ENCODE results near the gene APC. TPM values are rescaled to one million over a fixed set of nuclear protein-coding genes. Genes with fewer than 3 reads are reported as not detected.
"Not testable (repeated sequence)": the region's sequence is repeated elsewhere in the genome, so short reads cannot be mapped to it uniquely, and the experiment has no call there.

Gene APC
- total RNA-seq, 1 donor from 2014 or later = 27.7 TPM

GRCh38 chr5:112892066-112892465 is 154.4 kb downstream of the APC start:
- intact Hi-C loops (cut with micrococcal nuclease) = not testable (repeated sequence)

- intact Hi-C loops (cut with micrococcal nuclease) = no loop called here
Measured at GRCh38 chr5:112892776-112893175, 155.1 kb downstream of the APC start.

- intact Hi-C loops (cut with micrococcal nuclease) = no loop called here
Measured at GRCh38 chr5:112895682-112896081, 158.0 kb downstream of the APC start.

Other genes with a start within 250 kb of the APC start
- gene SRP19, start 123.4 kb downstream of the APC start, total RNA-seq = 67.6 and 71.6 TPM in 2 replicates
- gene REEP5, start 184.3 kb downstream of the APC start, total RNA-seq = 97.4 and 100 TPM in 2 replicates
- 97.1 and 99.7 TPM in 2 replicates for gene DCP2, start 238.9 kb downstream of the APC start, total RNA-seq

Measured in T-helper 1 cell treated with Interleukin-12 subunit alpha and Interleukin-12 subunit beta and Interleukin-4 antibody, amounts not matched to agents 30 ng/mL and 1 ng/mL, for 36 hours (primary cell).